Hippocampal formation (tissue), 2 donors: ENCODE results near the gene CRIM1.

Experiments
- DNase-seq, 2 donors: peaks; one replicate each; lab custom pipeline; 2025; lab: John Stamatoyannopoulos, UW

The CRIM1 gene

GRCh38 chr2:36397728-36398413 lies 42.3 kb downstream of the CRIM1 start:
- no peak for DNase-seq

- DNase-seq: no peak
These were observed 43.5 kb downstream of the CRIM1 start for GRCh38 chr2:36399050-36399449.

DNA sequence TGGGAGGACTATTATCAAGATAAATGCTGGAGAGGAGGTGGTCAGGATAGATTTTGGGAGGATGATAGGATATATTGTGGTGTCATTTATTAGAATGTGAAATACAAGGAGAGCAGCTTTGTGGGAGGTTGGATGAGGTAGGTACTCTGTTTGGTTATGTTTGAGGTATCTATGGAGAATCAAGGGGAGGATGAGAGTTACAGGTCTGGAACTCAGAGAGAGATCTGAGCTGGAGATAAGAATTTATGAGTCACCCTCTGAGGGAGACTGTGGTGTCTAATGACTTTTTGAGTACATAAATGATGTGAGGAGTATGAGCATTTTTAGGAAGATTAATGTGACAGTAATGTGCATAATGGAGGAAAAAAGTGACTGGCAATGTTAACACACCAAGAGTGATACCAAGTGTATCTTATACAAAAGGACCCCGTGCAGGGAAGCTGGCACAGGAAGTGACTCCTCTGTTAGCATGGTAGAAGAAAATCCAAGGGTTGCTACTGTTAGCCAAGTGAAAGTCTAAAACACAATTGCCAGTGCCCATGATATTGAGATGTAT lies 48.2 kb downstream of the CRIM1 start:
- DNase-seq: no peak

DNA sequence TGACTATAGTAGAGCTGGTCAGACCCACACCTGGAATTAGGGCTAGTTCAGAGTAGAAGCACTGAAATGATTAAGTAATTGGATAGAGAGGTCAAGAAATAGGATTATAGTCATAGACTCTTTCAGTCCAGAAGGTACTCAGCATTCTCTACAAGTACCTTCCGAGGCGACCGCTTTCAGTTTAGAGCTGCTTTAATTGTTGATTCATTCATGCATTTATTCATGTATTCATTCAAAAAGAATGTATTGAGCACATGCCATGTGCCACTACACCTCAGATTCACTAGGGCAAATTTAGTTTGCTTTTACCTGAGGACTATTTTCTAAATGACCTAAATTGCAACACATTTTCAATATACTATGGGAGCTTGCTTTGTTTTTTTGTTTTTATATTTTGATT lies 48.7 kb downstream of the CRIM1 start:
- DNase-seq: no peak

DNA sequence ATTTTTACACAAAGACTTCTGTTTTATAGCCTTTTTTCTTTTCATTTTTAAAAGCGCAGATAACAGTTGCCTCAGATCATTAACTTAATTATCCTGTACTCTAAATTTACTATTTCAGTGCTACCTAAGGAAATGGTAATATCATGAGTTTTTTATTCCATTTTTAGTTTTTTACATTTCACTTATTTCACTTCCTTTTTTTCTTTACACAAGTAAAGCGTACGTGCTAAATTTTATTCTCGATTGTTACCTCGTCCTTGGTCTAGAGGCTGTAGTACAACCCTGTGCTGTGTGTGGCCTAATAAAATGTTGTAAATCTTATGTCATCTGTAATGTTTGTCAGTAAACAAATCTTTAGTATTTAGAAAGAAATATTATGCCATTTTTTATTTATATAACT lies 49.2 kb downstream of the CRIM1 start:
- no peak for DNase-seq

DNA sequence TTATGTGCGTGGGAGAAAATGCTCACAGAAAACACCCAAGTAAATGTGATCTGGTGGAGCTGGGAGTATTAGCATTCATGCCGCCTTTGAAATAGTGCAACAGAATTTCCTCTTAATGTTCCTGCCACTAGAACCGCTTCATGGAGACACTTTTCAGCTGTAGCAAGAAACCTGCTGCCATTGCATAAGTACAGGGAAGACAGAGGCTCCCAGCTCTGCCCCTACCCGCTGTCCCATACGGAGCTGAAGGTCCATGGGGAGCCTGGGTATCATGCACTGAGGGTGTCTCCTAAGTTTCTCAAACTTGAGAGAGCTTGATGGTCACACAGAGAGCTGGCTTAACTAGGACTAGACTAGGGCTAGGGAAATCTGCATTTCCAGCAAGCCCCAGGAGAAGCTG lies 49.6 kb downstream of the CRIM1 start:
- DNase-seq: no peak

- DNase-seq: no peak
These were observed 50.7 kb downstream of the CRIM1 start for GRCh38 chr2:36406296-36406695.

- DNase-seq: no peak
These were observed 51.8 kb downstream of the CRIM1 start for GRCh38 chr2:36407413-36407812.

GRCh38 chr2:36408198-36408703 lies 52.7 kb downstream of the CRIM1 start:
- no peak for DNase-seq

DNA sequence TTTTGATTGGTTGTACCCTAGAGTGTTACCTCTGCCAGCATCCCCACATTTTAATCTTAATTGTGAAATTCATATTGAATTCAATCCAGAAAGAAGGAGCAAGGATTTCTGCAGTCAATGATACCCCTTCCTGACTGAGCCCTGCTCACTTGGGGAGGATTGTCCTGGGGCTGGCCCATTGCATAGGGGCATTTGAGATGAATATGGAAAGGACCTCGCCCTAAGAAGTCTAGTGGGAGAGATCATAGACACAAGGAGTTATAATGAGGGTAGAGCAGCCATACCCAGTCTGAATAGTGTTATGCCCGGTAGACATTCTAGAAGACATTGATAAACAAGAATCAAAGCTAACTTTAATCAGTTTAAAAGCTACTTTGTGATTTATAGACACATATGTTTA lies 53.8 kb downstream of the CRIM1 start:
- no peak for DNase-seq

- DNase-seq: no peak
These were observed 54.4 kb downstream of the CRIM1 start for GRCh38 chr2:36409935-36410334.

DNA sequence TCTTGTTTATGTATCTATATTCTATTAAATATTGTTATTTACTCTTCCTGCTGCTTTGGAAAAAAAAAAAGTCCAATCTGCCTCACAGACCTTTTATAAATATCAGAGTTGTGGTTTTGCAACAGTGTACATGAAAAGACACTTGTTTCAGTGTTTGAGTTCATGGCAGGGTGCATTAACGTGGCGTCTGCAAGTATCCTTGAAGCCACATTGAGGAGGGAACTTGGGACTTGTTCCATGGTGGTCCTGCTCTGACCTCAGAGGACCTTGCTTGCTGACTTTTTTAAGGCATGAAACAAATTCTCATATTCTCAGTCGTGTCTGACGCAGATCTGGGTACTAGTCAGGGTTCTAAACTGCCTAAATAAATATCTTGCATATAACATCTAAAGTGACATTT lies 55.1 kb downstream of the CRIM1 start:
- DNase-seq: no peak

DNA sequence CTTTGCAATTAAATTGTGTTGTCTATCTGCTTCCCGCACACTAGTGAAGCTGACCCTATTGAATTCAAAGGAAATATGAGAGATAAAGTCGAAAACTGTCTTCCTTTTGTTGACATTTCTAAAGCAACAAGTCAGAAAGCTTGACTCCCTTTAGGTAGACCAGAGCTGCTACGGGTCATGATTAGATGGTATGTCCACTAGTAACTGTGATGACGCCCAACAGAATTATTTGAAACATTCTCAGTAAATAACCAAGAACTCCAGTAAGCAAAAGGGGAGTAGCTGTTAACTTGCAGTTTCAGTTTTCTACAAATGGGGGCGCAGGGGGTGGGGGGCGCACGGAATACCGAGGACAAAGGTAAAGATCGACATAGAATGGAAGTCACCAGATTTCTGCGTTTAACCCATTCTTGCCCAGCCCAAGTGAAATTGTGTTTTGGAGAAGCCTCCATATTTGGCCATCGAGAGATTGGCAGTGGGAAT lies 56.4 kb downstream of the CRIM1 start:
- no peak for DNase-seq

DNA sequence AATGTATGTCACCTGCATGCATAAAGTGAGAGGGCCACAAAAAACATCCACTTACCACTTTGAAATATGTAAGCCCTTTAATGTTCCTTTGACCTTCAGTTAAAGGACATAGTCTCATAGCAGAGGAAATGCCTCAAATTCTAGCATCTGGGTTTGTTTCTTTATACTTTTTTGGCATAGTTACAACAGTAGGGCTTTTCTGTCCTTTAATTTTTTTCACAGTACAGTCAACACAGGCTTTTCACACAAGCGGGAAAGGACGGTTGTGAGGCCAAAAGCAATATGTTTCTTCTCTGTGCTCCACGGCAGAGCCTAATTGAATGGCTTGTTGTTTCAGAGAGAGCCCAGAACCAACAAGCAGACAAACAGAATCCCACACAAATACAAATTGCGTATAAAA lies 57.6 kb downstream of the CRIM1 start:
- DNase-seq: no peak

DNA sequence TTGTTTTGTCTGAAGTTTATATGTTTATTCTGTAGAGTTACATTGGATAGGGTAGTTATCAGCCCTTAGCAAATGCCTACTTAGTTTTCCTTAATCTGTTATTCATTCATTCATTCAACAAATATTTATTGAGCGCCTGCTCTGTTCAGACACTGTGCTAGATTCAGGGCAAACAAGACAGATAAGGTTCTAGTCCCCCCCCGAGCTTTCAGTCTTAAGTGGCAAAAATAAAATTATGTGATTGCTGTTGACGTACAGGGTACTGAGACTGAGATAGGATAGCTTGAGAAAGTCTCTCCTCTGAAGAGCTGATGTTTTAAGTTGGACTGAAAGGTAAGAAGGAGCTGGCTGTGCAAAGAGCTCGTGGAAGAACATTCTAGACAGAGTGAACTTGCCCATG lies 58.7 kb downstream of the CRIM1 start:
- no peak for DNase-seq

DNA sequence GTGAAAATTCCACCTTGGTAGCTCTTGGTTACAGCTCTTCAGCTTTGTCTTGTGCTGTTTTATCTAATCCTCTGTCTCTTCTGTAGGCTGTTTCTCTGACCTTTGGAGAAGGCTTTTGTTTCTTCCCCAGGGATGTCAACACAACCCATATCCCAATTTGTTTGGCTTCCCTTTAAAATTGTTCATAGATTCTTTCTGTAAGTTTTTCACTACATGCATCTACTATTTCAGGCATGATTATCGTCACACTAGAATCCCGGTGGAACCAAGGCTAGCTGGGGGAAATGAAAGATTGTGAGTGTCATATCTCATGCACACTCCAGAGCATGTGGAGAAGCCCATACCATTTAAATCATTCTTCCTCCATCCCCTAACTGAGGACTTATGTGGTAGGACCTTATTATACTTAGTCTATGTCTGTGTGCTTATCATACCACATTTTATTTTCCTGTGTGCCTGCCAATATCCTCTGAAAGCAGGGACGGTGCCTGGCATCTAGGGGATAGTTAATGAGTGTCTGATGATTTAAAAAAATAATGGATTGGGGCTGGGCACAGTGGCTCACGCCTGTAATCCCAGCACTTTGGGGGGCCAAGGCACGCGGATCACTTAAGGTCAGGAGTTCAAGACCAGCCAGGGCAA lies 59.9 kb downstream of the CRIM1 start:
- DNase-seq: no peak

GRCh38 chr2:36416370-36417165 lies 61.0 kb downstream of the CRIM1 start:
- DNase-seq: no peak

DNA sequence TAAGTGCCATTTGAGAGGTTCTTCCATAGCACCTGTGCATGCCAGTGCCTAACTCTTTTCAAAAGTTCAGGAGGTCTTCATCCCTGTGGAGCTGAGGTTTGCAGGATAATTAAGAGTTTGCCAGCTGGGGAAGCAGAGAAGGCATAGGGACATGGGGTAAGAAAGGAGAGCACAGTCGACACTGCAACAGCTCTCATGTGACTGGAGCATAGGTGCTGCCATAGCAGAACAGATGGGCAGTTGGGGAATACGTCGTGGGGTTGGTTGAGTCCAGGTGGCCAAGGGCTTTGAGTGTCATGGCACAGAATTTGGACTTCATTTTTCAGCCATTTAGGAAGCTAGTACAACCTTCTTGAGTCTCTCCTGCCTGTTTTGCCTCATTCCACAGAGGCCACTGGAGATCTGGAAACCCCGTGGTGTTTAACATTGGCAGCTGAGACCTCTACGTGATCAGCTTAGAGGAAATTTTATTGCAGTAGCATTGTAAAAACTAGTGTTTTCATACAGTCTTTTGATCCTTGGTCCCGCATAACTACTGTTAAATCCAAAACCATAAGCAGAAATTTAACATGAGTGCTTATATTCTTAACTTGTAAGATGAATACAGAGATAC lies 65.1 kb downstream of the CRIM1 start:
- no peak for DNase-seq

GRCh38 chr2:36421379-36421778 lies 65.8 kb downstream of the CRIM1 start:
- DNase-seq: no peak

DNA sequence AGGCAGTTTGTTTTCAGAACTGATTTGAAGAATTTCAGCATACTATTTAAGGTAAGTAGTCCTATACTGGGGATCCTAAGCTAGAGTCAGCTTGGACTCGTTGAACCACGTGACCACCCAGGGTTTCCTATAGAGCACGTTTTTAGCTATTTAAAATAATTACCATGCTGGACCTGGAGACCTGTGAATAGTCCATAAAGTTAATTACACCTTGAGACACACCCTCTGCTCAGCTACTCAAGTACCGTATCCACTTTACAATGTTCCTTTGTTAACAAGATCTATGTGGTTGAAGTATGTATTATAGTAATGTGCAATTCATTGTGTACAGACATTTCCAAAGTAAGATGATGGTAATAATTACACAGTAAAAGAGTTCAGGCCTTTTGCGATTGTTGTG lies 67.6 kb downstream of the CRIM1 start:
- no peak for DNase-seq

DNA sequence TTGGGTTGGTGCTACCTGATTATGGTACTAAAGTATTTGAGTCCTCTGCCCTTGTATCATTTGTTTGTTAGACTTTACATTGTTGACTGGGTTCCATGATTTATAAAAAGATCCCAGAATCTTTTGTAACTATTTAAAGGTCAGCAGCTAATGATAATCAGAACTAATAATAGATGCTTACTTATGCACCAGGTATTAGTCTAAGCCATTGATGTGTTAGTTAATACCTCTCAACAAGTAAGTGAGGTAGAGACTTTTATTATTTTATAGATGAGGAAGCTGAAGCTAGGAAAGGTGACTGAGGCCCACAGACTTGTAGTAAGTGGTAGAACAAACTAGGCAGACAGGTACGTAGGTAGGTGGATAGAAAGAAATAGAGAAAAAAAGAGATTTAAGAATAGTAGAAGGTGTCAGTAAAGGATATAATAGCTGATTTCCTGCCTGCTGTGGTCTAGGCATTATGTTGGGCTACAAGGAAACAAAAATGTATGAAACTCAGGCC lies 68.1 kb downstream of the CRIM1 start:
- DNase-seq: no peak
